Measurements from ENCODE around the gene EFCAB8.
"Not testable (repeated sequence)": the region's sequence is repeated elsewhere in the genome, so short reads cannot be mapped to it uniquely, and the experiment has no call there.

The EFCAB8 gene

GRCh38 chr20:32842688-32843524, 15.8 kb upstream of the EFCAB8 start:
- DNase-seq (ENCODE audit: low read depth) = no peak

DNA sequence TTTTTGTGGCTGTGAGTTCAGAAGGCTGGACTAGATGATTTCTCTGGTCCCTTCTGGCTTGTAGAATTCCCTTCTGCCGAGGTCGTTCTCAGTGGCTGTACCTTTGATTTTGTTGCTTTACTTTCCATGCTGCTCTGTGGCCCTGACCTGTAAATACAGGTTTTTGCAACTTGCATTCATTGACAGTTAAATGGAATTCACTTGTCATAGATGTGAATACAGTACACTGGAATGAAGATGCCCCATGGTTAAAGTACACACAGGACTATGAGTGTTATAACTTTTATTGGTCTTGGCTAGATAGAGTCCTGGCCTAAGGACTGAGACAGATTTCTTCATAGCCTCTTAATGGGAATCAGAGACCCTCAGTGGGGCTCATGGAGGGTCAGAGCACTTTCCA, 12.9 kb upstream of the EFCAB8 start:
- no peak for DNase-seq (ENCODE audit: low read depth)

- no peak for DNase-seq (ENCODE audit: low read depth)
Observed at GRCh38 chr20:32846852-32847251, 11.9 kb upstream of the EFCAB8 start.

GRCh38 chr20:32847964-32848363, 10.8 kb upstream of the EFCAB8 start:
- DNase-seq (ENCODE audit: low read depth) = no peak

- DNase-seq (ENCODE audit: low read depth) = no peak
Observed at GRCh38 chr20:32848846-32849245, 9.9 kb upstream of the EFCAB8 start.

DNA sequence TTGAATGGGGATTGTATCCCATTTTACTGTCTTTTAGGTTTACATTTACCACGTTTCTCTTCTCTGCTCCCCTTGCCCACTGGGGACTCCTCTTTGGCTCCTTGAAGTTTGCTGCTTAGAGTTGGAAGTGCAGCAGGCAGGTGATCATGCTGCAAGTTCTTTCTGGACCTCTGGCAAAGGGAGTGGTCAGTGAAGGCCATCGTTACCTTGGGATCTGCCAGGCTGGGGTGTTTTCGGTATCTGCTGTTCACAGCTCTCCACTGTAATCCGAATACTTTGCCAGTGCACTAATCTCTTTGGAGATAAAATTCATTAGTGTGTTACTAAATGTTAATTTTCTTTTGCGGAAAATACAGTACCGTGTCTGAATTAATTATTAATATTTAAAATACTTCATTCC, 9.1 kb upstream of the EFCAB8 start:
- DNase-seq (ENCODE audit: low read depth) = no peak

DNA sequence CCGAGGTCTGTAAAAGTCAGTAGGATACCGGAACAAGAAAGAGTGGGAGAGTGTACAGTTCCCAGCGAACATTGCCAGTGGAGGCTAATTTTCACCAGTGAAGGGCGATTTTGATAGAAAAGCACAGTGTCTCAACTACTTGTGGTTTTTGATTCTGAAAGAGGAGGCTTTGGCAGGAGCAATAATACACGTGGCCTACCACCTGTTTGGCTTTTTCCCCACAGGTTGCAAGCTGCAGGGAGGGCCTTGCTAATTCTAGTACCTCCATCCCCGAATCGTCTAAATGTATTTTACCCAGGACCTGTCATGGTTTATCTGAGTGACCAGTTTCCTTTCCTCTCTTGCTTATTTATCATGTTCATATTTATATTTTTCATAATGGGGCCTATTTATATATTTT, 3.3 kb upstream of the EFCAB8 start:
- DNase-seq (ENCODE audit: low read depth) = no peak

DNA sequence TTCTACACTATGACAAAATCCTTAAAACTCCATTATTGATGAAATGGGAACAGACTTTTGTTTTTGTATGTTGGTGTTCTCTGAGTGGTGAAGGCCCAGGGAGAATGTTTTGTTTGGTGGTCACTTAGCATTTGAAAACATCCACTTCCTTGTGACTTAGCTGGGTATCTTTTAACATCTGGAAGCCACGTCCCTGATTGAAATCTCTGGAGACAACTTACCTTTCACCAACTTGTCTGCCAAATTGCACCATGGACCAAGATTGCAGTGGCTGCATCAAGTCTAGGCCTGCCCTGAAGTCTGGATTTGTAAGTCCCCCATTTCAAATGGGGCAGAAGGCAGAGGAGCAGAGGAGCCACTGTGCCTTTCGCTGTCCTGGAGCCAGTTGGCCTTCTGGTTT, 534 bp upstream of the EFCAB8 start:
- DNase-seq (ENCODE audit: low read depth) = no peak

DNA sequence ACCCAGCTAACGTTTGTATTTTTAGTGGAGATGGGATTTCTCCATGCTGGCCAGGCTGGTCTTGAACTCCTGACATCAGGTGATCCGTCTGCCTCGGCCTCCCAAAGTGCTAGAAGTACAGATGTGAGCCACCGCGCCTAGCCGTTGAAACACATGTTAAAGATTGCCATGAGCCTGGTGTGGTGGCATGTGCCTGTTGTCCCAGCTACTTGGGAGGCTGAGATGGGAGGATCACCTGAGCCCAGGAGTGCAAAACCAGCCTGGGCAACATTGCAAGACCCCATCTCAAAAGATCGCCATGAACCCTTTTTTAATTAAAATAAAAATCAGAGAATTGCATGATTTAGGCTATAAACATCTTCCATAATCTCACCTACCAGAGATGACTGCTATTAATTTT, 2.7 kb downstream of the EFCAB8 start:
- no peak for DNase-seq (ENCODE audit: low read depth)

DNA sequence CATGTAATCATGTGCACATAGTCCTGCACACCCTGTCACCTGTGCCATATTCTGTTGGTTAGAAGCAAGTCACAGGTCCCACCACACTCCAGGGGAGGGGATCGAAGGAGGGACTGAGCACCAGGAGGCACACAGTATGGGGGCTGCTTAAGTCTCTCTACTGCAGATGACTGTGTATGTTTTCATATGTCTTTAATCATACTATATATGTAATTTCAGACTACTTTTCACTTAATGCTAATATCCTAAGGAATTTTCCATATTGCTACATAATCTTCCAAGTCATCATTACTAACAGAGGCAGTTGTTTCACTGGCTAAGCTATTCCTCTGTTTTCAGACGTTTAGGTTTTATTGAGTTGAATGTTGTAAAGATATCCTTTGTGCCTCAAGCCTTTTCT, 10.8 kb downstream of the EFCAB8 start:
- DNase-seq (ENCODE audit: low read depth) = no peak

DNA sequence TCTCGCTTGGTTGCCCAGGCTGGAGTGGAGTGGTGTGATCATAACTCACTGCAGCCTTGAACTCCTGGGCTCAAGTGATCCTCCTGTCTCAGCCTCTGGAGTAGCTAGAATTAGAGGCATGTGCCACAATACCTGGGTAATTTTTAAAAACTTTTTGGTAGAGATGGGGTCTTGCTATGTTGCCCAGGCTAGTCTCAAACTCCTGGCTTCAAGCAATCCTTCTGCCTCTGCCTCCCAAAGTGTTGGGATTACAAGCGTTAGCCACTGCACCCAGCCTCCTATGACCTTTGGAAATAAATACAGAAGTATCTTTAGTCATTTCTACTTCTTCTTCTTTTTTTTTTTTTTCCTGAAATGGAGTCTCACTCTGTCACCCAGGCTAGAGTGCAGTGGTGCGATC, 11.8 kb downstream of the EFCAB8 start:
- not testable (repeated sequence) for DNase-seq (ENCODE audit: low read depth)

- DNase-seq (ENCODE audit: low read depth) = no peak
Observed at GRCh38 chr20:32870985-32871384, 12.3 kb downstream of the EFCAB8 start.

DNA sequence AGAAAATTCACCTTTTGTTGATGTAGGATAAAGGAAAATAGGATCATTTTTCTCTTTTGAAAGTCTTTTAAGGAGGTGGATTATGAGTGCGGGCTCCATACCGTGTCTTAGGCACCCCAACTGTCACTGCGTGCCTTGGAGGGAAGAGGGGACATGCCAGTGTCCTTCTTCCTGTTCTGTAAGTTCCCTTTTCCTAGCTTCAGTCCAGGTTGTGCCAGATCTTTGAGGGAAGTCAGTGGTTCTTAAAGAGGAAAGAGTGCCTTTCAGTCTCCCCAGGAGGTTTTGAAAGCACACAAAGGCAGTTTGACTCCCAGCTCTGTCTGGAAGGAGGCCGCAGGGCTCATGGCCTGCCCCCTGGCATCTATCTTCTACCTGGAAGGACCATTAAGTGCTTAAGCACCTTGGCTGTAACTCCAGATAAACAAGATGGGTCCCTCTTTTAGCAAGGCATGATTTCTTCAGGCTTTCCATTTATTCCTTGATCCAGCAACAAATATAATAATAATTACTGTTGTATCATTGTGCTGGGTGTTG, 13.0 kb downstream of the EFCAB8 start:
- DNase-seq (ENCODE audit: low read depth) = no peak

- DNase-seq (ENCODE audit: low read depth) = no peak
Observed at GRCh38 chr20:32872266-32872665, 13.5 kb downstream of the EFCAB8 start.

- no peak for DNase-seq (ENCODE audit: low read depth)
Observed at GRCh38 chr20:32875673-32876072, 16.9 kb downstream of the EFCAB8 start.

DNA sequence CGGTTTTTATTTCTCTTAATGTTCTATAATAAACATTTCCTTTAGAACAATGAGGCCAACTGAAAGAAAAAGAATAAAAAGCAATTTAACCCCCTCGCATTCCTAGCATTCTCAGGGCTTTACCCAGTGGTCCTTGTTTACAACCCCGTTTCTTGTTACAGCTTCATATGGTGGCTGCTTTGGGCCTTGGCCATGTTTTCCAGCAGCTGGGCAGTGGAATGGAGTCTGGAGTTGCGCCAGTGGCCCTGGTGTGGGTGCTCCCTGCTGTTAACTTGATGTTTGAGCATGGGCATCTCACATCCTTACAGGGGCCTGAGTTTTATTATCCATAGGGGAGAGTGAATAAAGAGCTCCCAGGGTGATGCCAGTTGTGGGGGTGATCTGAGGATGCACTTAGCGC, 18.8 kb downstream of the EFCAB8 start:
- DNase-seq (ENCODE audit: low read depth) = no peak

DNA sequence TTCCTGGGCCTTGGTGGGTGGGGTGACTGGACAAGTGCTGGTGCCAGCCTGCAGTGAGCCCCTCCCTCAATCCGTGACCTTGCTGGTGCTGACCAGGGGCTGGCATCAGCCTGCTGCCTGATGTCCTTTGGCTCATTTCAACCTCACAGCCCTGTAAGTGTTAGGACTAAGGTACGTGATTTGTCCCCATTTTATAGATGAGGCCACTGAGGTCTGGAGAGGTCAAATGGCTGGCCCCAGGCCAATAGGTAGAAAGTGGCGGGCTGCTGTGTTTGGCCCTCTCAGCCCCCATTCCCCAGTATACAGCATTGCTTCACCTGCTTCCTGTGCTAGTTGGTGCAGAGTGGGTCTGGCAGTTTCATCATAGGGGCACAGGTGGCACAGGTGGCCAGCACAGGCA, 20.1 kb downstream of the EFCAB8 start:
- DNase-seq (ENCODE audit: low read depth) = no peak

GRCh38 chr20:32879538-32879937, 20.8 kb downstream of the EFCAB8 start:
- DNase-seq (ENCODE audit: low read depth) = no peak

GRCh38 chr20:32880635-32881034, 21.9 kb downstream of the EFCAB8 start:
- DNase-seq (ENCODE audit: low read depth) = no peak

- DNase-seq (ENCODE audit: low read depth) = no peak
Observed at GRCh38 chr20:32883081-32883480, 24.4 kb downstream of the EFCAB8 start.

GRCh38 chr20:32885185-32885584, 26.5 kb downstream of the EFCAB8 start:
- no peak for DNase-seq (ENCODE audit: low read depth)

DNA sequence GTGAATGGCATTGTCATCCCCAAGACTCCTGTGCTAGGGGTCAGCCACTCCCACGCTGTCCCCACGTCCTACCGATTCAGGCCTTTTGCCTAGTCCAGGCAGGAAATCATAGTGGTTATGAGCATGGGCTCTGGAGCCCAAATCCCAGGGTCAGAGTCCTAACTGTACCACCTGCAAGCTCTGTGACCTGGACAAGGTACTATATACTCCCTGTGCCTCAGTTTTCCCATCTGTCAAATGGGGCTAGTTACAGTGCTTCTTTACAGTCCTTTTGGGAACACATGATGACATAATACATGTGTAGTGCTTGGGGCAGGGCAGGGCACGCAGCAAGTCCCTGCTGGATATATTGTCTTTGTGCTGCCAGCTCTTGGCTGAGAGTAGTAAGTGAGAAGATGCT, 27.2 kb downstream of the EFCAB8 start:
- no peak for DNase-seq (ENCODE audit: low read depth)

GRCh38 chr20:32886652-32887051, 27.9 kb downstream of the EFCAB8 start:
- DNase-seq (ENCODE audit: low read depth) = no peak

GRCh38 chr20:32887492-32887891, 28.8 kb downstream of the EFCAB8 start:
- DNase-seq (ENCODE audit: low read depth) = no peak

Data from CMK (cell line).